Activated naive CD8-positive, alpha-beta T cell treated with anti-CD3 and anti-CD28 coated beads, Interleukin-2, amount 10 ng/mL, durations not matched to agents 7 days and 5 days (primary cell): ENCODE measurements around the gene ALOX5AP. TPM values are rescaled to one million over a fixed set of nuclear protein-coding genes. Genes with fewer than 3 reads are reported as not detected.

Experiments
- ATAC-seq: fragments of 150-1000 bp; cut with Tn5 transposase; one replicate; pipeline ENCODE4 v1.10.0; 2021; ENCODE audit warnings: low read depth, moderate library complexity
- POLR2A ChIA-PET: fragments of 350-600 bp; sonication (Branson Sonifier 250); formaldehyde crosslinking; loops from one replicate; lab custom pipeline; 2021; ENCODE audit warnings: antibody characterized with exemption; lab: Charles Lee
- DNase-seq: peaks from one replicate; pipeline ENCODE4 v3.0.0; 2021
- H3K27ac Mint-ChIP-seq: one replicate; pipeline ENCODE4 v1.8.0; 2022; ENCODE audit warnings: mild to moderate bottlenecking, mixed read lengths
- H3K27me3 Mint-ChIP-seq: one replicate; pipeline ENCODE4 v1.8.0; 2022; ENCODE audit warnings: mild to moderate bottlenecking, moderate library complexity, mixed read lengths
- H3K36me3 Mint-ChIP-seq: one replicate; pipeline ENCODE4 v1.8.0; 2021; ENCODE audit warnings: mild to moderate bottlenecking, mixed read lengths
- H3K4me1 Mint-ChIP-seq: one replicate; pipeline ENCODE4 v1.8.0; 2021; ENCODE audit warnings: mixed read lengths
- H3K4me3 Mint-ChIP-seq: one replicate; pipeline ENCODE4 v1.8.0; 2022; ENCODE audit warnings: mild to moderate bottlenecking, moderate library complexity, mixed read lengths
- H3K9me3 Mint-ChIP-seq: one replicate; pipeline ENCODE4 v1.8.0; 2021; ENCODE audit warnings: mixed read lengths
- total RNA-seq, 2 experiments: library from RNA; stranded (reverse); gene quantifications; one replicate each; pipeline ENCODE4 v1.2.3, GENCODE V29; 2021

ALOX5AP gene
- 10 to 100 TPM; 61.3 to 63.3 TPM for total RNA-seq

DNA sequence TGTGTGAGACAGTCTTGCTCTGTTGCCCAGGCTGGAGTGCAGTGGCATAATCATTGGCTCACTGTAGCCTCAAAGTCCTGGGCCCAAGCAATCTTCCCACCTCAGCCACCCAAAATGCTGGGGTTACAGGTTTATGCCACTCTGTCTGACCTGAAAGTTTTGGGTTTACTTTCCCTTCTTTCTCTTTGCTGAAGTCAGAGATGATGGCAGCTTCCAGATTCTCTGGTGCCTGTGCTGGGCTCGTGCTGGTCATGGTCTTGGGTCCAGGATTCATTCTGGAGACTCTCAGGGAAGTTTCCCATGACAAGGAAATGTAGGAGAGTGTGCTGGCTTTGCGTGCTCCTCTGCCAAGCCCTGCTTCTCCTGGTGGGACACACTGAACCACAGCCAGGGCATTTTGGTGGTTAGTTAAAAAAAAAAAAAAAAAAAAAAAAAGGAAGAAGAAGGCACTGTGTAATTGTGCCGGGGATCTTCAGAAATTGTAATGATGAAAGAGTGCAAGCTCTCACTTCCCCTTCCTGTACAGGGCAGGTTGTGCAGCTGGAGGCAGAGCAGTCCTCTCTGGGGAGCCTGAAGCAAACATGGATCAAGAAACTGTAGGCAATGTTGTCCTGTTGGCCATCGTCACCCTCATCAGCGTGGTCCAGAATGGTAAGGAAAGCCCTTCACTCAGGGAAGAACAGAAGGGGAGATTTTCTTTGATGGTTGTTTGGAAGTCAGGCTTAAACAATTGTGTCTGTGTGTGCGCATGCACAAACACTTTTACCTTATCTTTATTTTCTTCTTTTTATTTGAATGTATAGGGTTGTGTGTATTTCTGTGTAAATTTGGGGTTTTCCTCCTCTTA lies at the start of gene ALOX5AP:
TSS of gene ALOX5AP (plus strand) at position 519 of the 847 bp plus-strand sequence. CDS start at position 582, 63 bp downstream.
- no peaks in the 10 kb centered on the region for H3K27me3 Mint-ChIP-seq
- peak within 1 kb of the TSS; percentile 96 for H3K27ac Mint-ChIP-seq
- H3K4me3 Mint-ChIP-seq: peak within 1 kb of the TSS; percentile 92
- H3K4me1 Mint-ChIP-seq: peaks cover 45% of the 10 kb centered on the region
- POLR2A ChIA-PET: interaction anchor here (0.6 to 1.4 kb wide), 5 partner anchors 9 to 118 kb away, joined by 3 to 6 read pairs (median 3); partner anchors contain the start of gene USPL1
- H3K9me3 Mint-ChIP-seq: no peaks in the 10 kb centered on the region
- ATAC-seq (peak; percentile 66), DNase-seq (peak; percentile 45)
- H3K36me3 Mint-ChIP-seq: no peaks in the 10 kb centered on the region

GRCh38 chr13:30685987-30686386 lies 49.4 kb upstream of the ALOX5AP start:
- Mint-ChIP-seq H3K36me3 (peaks cover 1% of the 10 kb centered on the region), H3K4me3 (no peak overlapping the region), H3K9me3 (peaks cover 2% of the 10 kb centered on the region), H3K4me1 (peaks cover 8% of the 10 kb centered on the region), H3K27ac (no peak overlapping the region), H3K27me3 (peaks cover 2% of the 10 kb centered on the region)
- ATAC-seq: no peak
- DNase-seq: no peak
- POLR2A ChIA-PET: no interaction called here

DNA sequence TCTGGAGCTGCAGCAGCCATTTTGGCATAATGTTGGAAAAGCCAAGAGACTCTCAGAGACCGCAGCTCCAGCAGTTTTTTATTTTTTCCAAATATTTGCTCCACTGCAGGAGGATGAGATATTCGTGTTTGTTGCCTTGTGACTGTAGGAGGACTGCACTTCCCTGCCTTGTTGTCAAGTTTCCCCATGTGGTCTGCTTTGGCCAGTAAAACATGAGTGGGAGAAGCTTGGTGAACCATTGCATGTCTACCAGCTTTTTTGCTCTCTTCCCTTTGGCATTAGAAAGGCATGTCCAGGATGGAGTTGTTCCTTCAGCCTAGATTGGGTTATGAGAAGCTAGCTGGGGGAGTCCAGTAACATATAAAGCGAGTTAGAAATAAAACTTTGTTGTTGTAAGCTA lies 47.7 kb upstream of the ALOX5AP start:
- ATAC-seq (no peak), DNase-seq (no peak)
- Mint-ChIP-seq H3K4me1 (peaks cover 12% of the 10 kb centered on the region), H3K4me3 (no peak overlapping the region), H3K9me3 (peaks cover 2% of the 10 kb centered on the region), H3K27ac (no peak overlapping the region), H3K27me3 (peaks cover 7% of the 10 kb centered on the region), H3K36me3 (peaks cover 1% of the 10 kb centered on the region)
- POLR2A ChIA-PET: no interaction called here

GRCh38 chr13:30689752-30690151 lies 45.6 kb upstream of the ALOX5AP start:
- Mint-ChIP-seq H3K27ac (no peak overlapping the region), H3K9me3 (peaks cover 2% of the 10 kb centered on the region), H3K36me3 (peaks cover 1% of the 10 kb centered on the region), H3K27me3 (peaks cover 24% of the 10 kb centered on the region), H3K4me1 (peaks cover 12% of the 10 kb centered on the region), H3K4me3 (peak overlapping the region; percentile 72)
- DNase-seq (no peak), ATAC-seq (no peak)
- POLR2A ChIA-PET: interaction anchor here (1.5 kb wide), 1 partner anchor 50 kb away, joined by 4 read pairs; no protein-coding TSS in a partner anchor

GRCh38 chr13:30690282-30691188 lies 44.8 kb upstream of the ALOX5AP start:
- POLR2A ChIA-PET: interaction anchor here (0.7 to 1.6 kb wide), 4 partner anchors 49 to 208 kb away, joined by 3 to 4 read pairs (median 3); no protein-coding TSS in a partner anchor
- H3K27ac Mint-ChIP-seq: peak overlapping the region; percentile 72
- DNase-seq (no peak), ATAC-seq (peak; percentile 75)
- H3K36me3 Mint-ChIP-seq: peaks cover 1% of the 10 kb centered on the region
- peaks cover 26% of the 10 kb centered on the region for H3K27me3 Mint-ChIP-seq
- peaks cover 2% of the 10 kb centered on the region for H3K9me3 Mint-ChIP-seq
- peaks cover 15% of the 10 kb centered on the region for H3K4me1 Mint-ChIP-seq
- peak overlapping the region; percentile 72 for H3K4me3 Mint-ChIP-seq

GRCh38 chr13:30692113-30692512 lies 43.2 kb upstream of the ALOX5AP start:
- peaks cover 27% of the 10 kb centered on the region for H3K27me3 Mint-ChIP-seq
- H3K36me3 Mint-ChIP-seq: peaks cover 1% of the 10 kb centered on the region
- peaks cover 27% of the 10 kb centered on the region for H3K4me1 Mint-ChIP-seq
- H3K9me3 Mint-ChIP-seq: peaks cover 2% of the 10 kb centered on the region
- H3K4me3 Mint-ChIP-seq: no peak overlapping the region
- H3K27ac Mint-ChIP-seq: no peak overlapping the region
- ATAC-seq: no peak
- POLR2A ChIA-PET: no interaction called here
- no peak for DNase-seq

DNA sequence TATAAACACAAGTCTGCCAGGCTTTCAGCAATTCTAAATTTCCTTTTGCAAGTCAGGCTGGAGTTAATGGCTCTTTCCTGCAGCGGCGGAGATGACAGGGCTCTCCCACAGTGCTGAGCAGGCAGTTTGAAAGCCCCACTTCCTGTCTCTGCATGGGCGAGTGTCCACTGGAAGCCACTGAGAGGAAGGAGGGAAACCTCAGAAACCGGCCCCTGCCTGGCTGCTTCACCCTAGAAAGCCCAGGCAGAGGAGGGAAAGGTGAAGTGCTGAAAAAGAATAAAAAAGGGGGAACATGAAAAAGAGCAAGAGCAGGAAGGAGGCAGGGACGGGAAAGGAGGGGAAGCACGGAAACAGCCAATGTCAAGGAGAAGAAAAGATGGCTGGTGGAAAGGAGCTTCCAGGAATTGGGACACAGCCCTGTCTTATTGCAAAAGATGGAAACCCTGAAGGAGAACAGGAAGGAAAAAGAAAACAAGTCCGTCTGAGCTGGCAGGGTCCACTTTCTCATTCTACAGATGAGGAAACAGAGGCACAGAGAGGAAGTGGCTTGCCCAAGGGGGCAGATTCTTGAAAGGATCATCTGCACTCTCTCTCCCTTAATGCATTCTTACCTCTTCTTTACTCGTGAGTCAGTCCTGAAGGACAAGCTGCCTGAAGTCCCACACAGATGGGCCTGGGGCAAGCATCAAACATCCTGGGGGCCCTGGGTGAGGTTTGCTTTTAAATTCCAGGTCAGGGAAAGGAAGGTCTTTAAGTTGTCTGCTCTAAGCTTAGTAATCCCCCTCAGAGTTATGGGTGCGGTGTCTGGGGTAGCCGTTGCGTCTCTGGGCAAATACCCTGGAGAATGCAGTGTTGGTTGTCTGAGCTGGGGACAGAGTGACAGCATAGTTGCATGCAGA lies 38.8 kb upstream of the ALOX5AP start:
- no peak for DNase-seq

DNA sequence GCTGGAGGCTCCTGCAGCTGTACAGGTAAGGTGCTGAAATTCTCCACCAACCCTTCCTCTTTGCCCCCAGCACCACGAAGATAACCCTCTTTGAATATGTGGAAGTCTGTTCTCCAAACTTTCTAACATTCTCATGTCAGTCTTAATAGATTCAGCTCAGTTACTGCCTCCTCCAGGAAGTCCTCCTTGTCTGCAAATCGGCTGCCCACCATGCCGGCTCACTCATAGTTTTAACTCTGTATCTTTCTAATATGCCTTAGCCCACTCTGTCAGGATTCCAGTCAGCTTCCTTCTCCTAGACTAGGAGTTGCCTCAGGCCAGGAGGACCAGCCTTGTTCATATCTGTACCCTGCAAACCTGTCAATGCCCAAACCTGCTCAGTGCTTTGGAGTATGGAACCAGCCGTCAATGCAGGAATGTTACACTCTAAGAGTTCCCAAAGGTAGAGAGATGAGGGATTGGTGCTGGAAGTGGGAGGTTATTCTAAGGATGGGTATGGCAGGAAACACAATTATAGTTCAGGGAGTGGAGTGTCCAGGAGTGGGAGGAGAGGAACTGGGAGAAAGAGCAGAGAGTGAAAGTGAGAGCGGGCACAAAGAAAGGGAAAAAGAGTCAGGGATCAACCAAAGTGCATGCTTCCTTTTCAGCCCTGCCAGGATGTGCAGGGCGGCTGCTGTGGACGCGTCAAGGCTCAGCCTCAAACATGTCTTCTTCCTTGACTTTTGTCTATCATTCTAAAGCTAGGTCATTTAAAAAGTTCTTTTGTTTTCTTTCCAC lies 38.0 kb upstream of the ALOX5AP start:
- Mint-ChIP-seq H3K36me3 (no peaks in the 10 kb centered on the region), H3K9me3 (no peaks in the 10 kb centered on the region), H3K27ac (no peak overlapping the region), H3K4me3 (no peak overlapping the region), H3K27me3 (peaks cover 46% of the 10 kb centered on the region), H3K4me1 (peaks cover 26% of the 10 kb centered on the region)
- POLR2A ChIA-PET: interaction anchor here (1.0 kb wide), 1 partner anchor 43 kb away, joined by 3 read pairs; no protein-coding TSS in a partner anchor
- ATAC-seq (peak; percentile 28), DNase-seq (no peak)

More for the DNA sequence above, 38.8 kb upstream of the ALOX5AP start:
- Mint-ChIP-seq H3K27ac (peak overlapping the region; percentile 15), H3K4me3 (peak overlapping the region; percentile 72), H3K27me3 (peaks cover 48% of the 10 kb centered on the region), H3K9me3 (no peaks in the 10 kb centered on the region), H3K36me3 (no peaks in the 10 kb centered on the region), H3K4me1 (peaks cover 29% of the 10 kb centered on the region)
- ATAC-seq: peak; percentile 84
- POLR2A ChIA-PET: interaction anchor here (1.0 kb wide), 1 partner anchor 44 kb away, joined by 3 read pairs; no protein-coding TSS in a partner anchor

DNA sequence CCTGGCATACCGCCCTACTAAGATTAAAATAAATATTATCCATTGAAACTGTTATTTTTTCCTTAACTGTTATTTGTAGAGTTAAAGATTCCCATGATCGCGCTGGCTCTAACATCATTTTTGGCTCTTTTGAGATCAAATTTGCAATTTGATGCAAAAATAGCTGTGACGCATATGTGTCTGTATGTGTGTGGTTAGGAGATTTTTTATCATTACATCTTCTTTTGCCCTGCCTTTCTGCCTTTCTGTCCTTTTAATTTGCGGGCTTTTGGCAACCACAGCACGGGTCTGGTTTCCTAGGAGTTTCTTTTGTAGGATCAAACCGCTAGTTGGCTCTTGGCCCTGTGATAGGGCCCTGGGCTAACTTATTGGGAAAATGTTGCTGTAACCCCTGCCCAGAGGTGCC lies 37.3 kb upstream of the ALOX5AP start:
- DNase-seq (no peak), ATAC-seq (no peak)
- peaks cover 46% of the 10 kb centered on the region for H3K27me3 Mint-ChIP-seq
- POLR2A ChIA-PET: no interaction called here
- H3K4me1 Mint-ChIP-seq: peaks cover 26% of the 10 kb centered on the region
- H3K27ac Mint-ChIP-seq: no peak overlapping the region
- no peak overlapping the region for H3K4me3 Mint-ChIP-seq
- H3K36me3 Mint-ChIP-seq: no peaks in the 10 kb centered on the region
- no peaks in the 10 kb centered on the region for H3K9me3 Mint-ChIP-seq

- POLR2A ChIA-PET: interaction anchor here (1.4 kb wide), 1 partner anchor 42 kb away, joined by 3 read pairs; no protein-coding TSS in a partner anchor
- DNase-seq (no peak), ATAC-seq (no peak)
- Mint-ChIP-seq H3K9me3 (no peaks in the 10 kb centered on the region), H3K4me1 (peaks cover 26% of the 10 kb centered on the region), H3K27ac (no peak overlapping the region), H3K27me3 (peaks cover 44% of the 10 kb centered on the region), H3K4me3 (no peak overlapping the region), H3K36me3 (no peaks in the 10 kb centered on the region)
These were observed 36.8 kb upstream of the ALOX5AP start for GRCh38 chr13:30698488-30699005.

DNA sequence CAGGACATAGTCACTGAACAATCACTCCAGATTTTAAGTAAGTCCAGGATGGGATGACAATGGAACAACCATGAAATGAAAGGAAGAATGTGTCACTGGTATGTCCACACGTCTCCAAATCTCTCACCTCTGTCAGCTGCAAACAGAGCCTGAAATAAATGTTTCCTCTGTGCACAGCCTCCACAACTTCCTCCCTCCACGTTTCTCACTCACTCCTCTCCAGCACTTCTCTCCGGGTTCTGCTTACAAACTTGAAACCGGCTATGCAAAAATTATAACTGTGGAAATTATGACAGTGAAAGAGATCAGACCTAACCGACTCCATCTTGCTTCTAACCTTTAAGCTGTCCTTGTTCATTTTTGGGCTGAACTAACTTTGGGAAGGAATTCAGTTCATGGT lies 35.0 kb upstream of the ALOX5AP start:
- H3K4me1 Mint-ChIP-seq: peaks cover 24% of the 10 kb centered on the region
- H3K4me3 Mint-ChIP-seq: no peak overlapping the region
- H3K36me3 Mint-ChIP-seq: no peaks in the 10 kb centered on the region
- POLR2A ChIA-PET: no interaction called here
- H3K27ac Mint-ChIP-seq: no peak overlapping the region
- no peaks in the 10 kb centered on the region for H3K9me3 Mint-ChIP-seq
- ATAC-seq (no peak), DNase-seq (no peak)
- H3K27me3 Mint-ChIP-seq: peaks cover 37% of the 10 kb centered on the region
